ENCODE measurements around the gene ZBTB7C.

- no peak for TF ChIP-seq CTCF (conservative IDR thresholded peaks at IDR 0.05; ENCODE audit: low read depth, low read length)
- TF ChIP-seq RCOR1 (IDR thresholded peaks at IDR 0.05; ENCODE audit: insufficient replicate concordance, low read length) = no peak
- no peak for TF ChIP-seq MXI1 (IDR thresholded peaks at IDR 0.05; ENCODE audit: borderline replicate concordance, low read depth, low read length)
- no peak for TF ChIP-seq FOS (IDR thresholded peaks at IDR 0.05; ENCODE audit: low read depth, low read length)
- TF ChIP-seq POLR2A (IDR thresholded peaks at IDR 0.05; ENCODE audit: low read depth, low read length) = no peak
These were observed 193.1 kb downstream of the ZBTB7C start for GRCh38 chr18:48215876-48216638.
